ENCODE measurements around the gene COPE.

- no peak for TF ChIP-seq TAF1 (IDR thresholded peaks at IDR 0.05; ENCODE audit: low read depth, low read length)
- no peak for TF ChIP-seq SRF (IDR thresholded peaks at IDR 0.05; ENCODE audit: low read depth, low read length)
- TF ChIP-seq EP300 (IDR thresholded peaks at IDR 0.05; ENCODE audit: borderline replicate concordance in 1 of 2, low read depth in 2 of 2, low read length in 2 of 2): no peak
Measured at GRCh38 chr19:18920400-18920799, 1.2 kb upstream of the COPE start.
